SU-DHL-6 (cell line): ENCODE results near the gene SEC63.

Experiments used
- H2AFZ ChIP-seq: fragments of 200-600 bp; sonication (generic); 2 replicates; pipeline ENCODE4 v1.6.1; 2014; ENCODE audit warnings: low read depth, mild to moderate bottlenecking, moderate library complexity, mixed read lengths, antibody characterized with exemption, low read length; ENCODE audit not compliant: severe bottlenecking
- H3F3A ChIP-seq: fragments of 200-600 bp; shearing (Covaris generic); 2 replicates; pipeline ENCODE4 v1.6.0; 2016; ENCODE audit warnings: antibody characterized with exemption, mild to moderate bottlenecking; ENCODE audit not compliant: insufficient read depth
- H3K27ac ChIP-seq: fragments of 200-600 bp; sonication (generic); 2 replicates; pipeline ENCODE4 v1.5.1; 2016; ENCODE audit warnings: low read depth, mild to moderate bottlenecking, low read length, moderate library complexity, mixed read lengths
- H3K27me3 ChIP-seq: fragments of 200-600 bp; sonication (generic), shearing (Covaris generic); 2 replicates; pipeline ENCODE4 v1.6.0; 2014; ENCODE audit warnings: mild to moderate bottlenecking, low read length
- H3K36me3 ChIP-seq: fragments of 200-600 bp; sonication (generic); 2 replicates; pipeline ENCODE4 v1.6.1; 2014; ENCODE audit warnings: mild to moderate bottlenecking, low read length, mixed read lengths
- H3K4me2 ChIP-seq: fragments of 300-600, 200-600 bp; shearing (Covaris generic), sonication (generic); 2 replicates; pipeline ENCODE4 v1.6.0; 2014; ENCODE audit warnings: low read length, low read depth, mild to moderate bottlenecking; ENCODE audit not compliant: poor library complexity, severe bottlenecking
- H3K4me3 ChIP-seq: fragments of 200-600 bp; sonication (generic); 2 replicates; pipeline ENCODE4 v1.5.1; 2014; ENCODE audit warnings: antibody characterized with exemption, low read length, mild to moderate bottlenecking, mixed read lengths; ENCODE audit not compliant: insufficient read depth, poor library complexity, severe bottlenecking
- H3K79me2 ChIP-seq: fragments of 200-600 bp; sonication (generic); 2 replicates; pipeline ENCODE4 v1.6.1; 2014; ENCODE audit warnings: mild to moderate bottlenecking, low read length, moderate library complexity; ENCODE audit not compliant: insufficient read depth
- H3K9ac ChIP-seq: fragments of 200-600 bp; sonication (generic); 2 replicates; pipeline ENCODE4 v1.7.0; 2014; ENCODE audit warnings: mild to moderate bottlenecking, low read length
- H3K9me2 ChIP-seq: fragments of 200-600 bp; sonication (generic); replicated peaks from 2 replicates; pipeline ENCODE4 v1.6.1; 2014; ENCODE audit warnings: low read length; ENCODE audit not compliant: insufficient read depth
- H3K9me3 ChIP-seq: fragments of 200-600 bp; sonication (generic); 2 replicates; pipeline ENCODE4 v1.6.1; 2014; ENCODE audit warnings: low read length, mixed read lengths; ENCODE audit not compliant: insufficient read depth
- H4K20me1 ChIP-seq: fragments of 200-600 bp; sonication (generic); 2 replicates; pipeline ENCODE4 v1.6.1; 2014; ENCODE audit warnings: low read depth, mild to moderate bottlenecking, antibody characterized with exemption, low read length, moderate library complexity, mixed read lengths
- EZH2phosphoT487 ChIP-seq: fragments of 200-600 bp; sonication (generic), shearing (Covaris generic); conservative IDR thresholded peaks from 2 replicates; pipeline ENCODE4 v1.6.1; 2018; ENCODE audit warnings: mild to moderate bottlenecking, antibody characterized with exemption, low read length, moderate library complexity, mixed read lengths
- TF ChIP-seq, protein P1 (sequence below): fragments of 200-600 bp; sonication (generic); IDR thresholded peaks from one replicate; pipeline ENCODE4 v1.5.1; 2017; ENCODE audit warnings: antibody characterized with exemption, mild to moderate bottlenecking, low read length, moderate library complexity; ENCODE audit not compliant: insufficient read depth, poor library complexity, severe bottlenecking

The SEC63 gene

DNA sequence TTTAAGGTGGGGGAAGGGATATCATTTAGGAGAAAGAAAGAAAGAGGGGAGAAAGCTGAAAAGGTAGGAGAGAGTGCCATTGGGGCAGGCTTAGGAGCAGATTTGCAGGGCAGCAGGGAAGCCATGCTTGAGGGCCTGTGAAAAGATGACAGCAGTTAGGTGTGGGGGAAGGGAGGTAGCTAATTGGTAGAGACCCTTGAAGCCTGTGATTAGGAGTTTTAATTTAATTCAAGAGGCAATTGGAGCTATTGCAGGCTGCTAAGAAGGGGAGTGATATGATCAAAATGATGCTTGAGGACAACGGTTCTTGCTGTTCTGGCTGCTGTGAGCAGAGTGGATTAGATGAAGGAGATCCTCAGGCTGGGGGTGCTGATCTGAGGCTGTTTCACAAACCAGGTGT lies 24.5 kb upstream of the SEC63 start:
- no peak overlapping the region for H2AFZ ChIP-seq
- no peak overlapping the region for H3K27ac ChIP-seq
- TF ChIP-seq, protein P1, sequence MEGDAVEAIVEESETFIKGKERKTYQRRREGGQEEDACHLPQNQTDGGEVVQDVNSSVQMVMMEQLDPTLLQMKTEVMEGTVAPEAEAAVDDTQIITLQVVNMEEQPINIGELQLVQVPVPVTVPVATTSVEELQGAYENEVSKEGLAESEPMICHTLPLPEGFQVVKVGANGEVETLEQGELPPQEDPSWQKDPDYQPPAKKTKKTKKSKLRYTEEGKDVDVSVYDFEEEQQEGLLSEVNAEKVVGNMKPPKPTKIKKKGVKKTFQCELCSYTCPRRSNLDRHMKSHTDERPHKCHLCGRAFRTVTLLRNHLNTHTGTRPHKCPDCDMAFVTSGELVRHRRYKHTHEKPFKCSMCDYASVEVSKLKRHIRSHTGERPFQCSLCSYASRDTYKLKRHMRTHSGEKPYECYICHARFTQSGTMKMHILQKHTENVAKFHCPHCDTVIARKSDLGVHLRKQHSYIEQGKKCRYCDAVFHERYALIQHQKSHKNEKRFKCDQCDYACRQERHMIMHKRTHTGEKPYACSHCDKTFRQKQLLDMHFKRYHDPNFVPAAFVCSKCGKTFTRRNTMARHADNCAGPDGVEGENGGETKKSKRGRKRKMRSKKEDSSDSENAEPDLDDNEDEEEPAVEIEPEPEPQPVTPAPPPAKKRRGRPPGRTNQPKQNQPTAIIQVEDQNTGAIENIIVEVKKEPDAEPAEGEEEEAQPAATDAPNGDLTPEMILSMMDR, result no peak
- no peak overlapping the region for H3K9ac ChIP-seq
- H3K4me3 ChIP-seq, result no peak overlapping the region
- no peaks in the 10 kb centered on the region for H3K27me3 ChIP-seq
- H3K9me3 ChIP-seq, result no peaks in the 10 kb centered on the region
- no peaks in the 10 kb centered on the region for H3K79me2 ChIP-seq
- H4K20me1 ChIP-seq, result no peaks in the 10 kb centered on the region
- no peaks in the 10 kb centered on the region for H3K9me2 ChIP-seq
- H3K36me3 ChIP-seq, result no peaks in the 10 kb centered on the region
- no peaks in the 10 kb centered on the region for H3F3A ChIP-seq
- no peak overlapping the region for H3K4me2 ChIP-seq

DNA sequence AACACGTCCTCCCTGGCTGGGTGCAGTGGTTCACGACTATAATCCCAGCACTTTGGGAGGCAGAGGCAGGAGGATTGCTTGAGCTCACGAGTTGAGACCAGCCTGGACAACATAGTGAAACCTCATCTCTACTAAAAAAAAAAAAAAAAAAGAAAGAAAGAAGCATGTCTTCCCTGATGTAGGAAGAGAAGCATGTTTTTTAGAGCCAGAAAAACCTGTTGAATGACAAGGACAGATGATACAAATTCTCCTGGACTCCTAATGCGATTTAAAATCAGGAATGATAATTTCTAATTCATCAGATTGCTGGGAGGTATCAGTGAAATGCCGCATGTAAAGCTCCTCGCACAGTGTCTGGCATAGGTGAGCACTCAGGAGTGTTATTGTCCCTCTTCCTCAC lies 23.7 kb upstream of the SEC63 start:
- TF ChIP-seq EZH2phosphoT487, result no peak
- TF ChIP-seq, protein P1, result no peak

DNA sequence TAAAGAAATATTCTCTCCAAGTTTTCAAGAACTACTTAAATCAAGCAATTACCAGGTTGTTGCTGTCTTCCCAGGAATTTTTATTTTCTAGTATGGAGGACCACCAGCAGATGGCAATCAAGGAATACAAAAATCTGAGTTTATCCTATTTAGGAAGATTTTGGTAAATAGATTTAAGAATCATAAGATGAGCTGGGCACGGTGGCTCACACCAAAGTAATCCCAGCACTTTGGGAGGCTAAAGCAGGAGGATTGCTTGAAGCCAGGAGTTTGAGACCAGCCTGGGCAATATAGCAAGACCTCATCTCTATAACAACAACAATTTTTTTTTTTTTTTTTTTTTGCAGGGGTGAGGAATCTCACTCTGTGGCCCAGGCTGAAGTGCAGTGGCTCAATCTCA lies 19.3 kb upstream of the SEC63 start:
- no peak overlapping the region for H3K9ac ChIP-seq
- H3K4me3 ChIP-seq, result no peak overlapping the region
- H2AFZ ChIP-seq, result no peak overlapping the region
- no peaks in the 10 kb centered on the region for H3K27me3 ChIP-seq
- H3K9me3 ChIP-seq, result no peaks in the 10 kb centered on the region
- no peaks in the 10 kb centered on the region for H3K9me2 ChIP-seq
- H3K4me2 ChIP-seq, result no peak overlapping the region
- no peaks in the 10 kb centered on the region for H3K36me3 ChIP-seq
- H3K27ac ChIP-seq, result no peak overlapping the region
- H3F3A ChIP-seq, result no peaks in the 10 kb centered on the region
- H3K79me2 ChIP-seq, result no peaks in the 10 kb centered on the region
- no peaks in the 10 kb centered on the region for H4K20me1 ChIP-seq
- no peak for TF ChIP-seq EZH2phosphoT487
- TF ChIP-seq, protein P1, result no peak

More for the DNA sequence above, 23.7 kb upstream of the SEC63 start:
- no peaks in the 10 kb centered on the region for H3K9me3 ChIP-seq
- H3F3A ChIP-seq, result no peaks in the 10 kb centered on the region
- no peaks in the 10 kb centered on the region for H3K9me2 ChIP-seq
- no peaks in the 10 kb centered on the region for H3K27me3 ChIP-seq
- no peaks in the 10 kb centered on the region for H4K20me1 ChIP-seq
- H3K9ac ChIP-seq, result no peak overlapping the region
- no peaks in the 10 kb centered on the region for H3K36me3 ChIP-seq
- no peak overlapping the region for H3K4me3 ChIP-seq
- H2AFZ ChIP-seq, result no peak overlapping the region
- H3K4me2 ChIP-seq, result no peak overlapping the region
- no peak overlapping the region for H3K27ac ChIP-seq
- no peaks in the 10 kb centered on the region for H3K79me2 ChIP-seq
